Measurements from ENCODE around the gene VPS72. TPM values are rescaled to one million over a fixed set of nuclear protein-coding genes. Genes with fewer than 3 reads are reported as not detected.

VPS72 gene
- total RNA-seq, 1 experiment from 2014 or later = 80.1 TPM

- no peak overlapping the region for H3K4me3 Mint-ChIP-seq (ENCODE audit: unreplicated experiment)
- CTCF ChIA-PET = interaction anchor here (0.6 to 1.1 kb wide), 2 partner anchors 20 to 45 kb away, joined by 3 to 4 read pairs; no protein-coding TSS in a partner anchor
- BruUV-seq (replicated peaks) = no TSS peak
- H3K4me3 ChIP-seq (ENCODE audit: low read depth, low read length) = no peak overlapping the region
- no peaks in the 10 kb centered on the region for H3K36me3 ChIP-seq (ENCODE audit: control insufficient read depth, insufficient read depth, low read length)
- TF ChIP-seq, protein P1, sequence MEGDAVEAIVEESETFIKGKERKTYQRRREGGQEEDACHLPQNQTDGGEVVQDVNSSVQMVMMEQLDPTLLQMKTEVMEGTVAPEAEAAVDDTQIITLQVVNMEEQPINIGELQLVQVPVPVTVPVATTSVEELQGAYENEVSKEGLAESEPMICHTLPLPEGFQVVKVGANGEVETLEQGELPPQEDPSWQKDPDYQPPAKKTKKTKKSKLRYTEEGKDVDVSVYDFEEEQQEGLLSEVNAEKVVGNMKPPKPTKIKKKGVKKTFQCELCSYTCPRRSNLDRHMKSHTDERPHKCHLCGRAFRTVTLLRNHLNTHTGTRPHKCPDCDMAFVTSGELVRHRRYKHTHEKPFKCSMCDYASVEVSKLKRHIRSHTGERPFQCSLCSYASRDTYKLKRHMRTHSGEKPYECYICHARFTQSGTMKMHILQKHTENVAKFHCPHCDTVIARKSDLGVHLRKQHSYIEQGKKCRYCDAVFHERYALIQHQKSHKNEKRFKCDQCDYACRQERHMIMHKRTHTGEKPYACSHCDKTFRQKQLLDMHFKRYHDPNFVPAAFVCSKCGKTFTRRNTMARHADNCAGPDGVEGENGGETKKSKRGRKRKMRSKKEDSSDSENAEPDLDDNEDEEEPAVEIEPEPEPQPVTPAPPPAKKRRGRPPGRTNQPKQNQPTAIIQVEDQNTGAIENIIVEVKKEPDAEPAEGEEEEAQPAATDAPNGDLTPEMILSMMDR (IDR thresholded peaks at IDR 0.05; ENCODE audit: insufficient read depth in 1 of 2, low read depth in 1 of 2, low read length in 1 of 2, severe bottlenecking in 1 of 2, unreplicated experiment in 1 of 2) = no peak
- no peaks in the 10 kb centered on the region for H3K9me3 Mint-ChIP-seq (ENCODE audit: unreplicated experiment)
- H3K36me3 Mint-ChIP-seq (ENCODE audit: insufficient read depth, unreplicated experiment) = peaks cover 4% of the 10 kb centered on the region
- DNase-seq = no peak
- H3K4me1 ChIP-seq = peaks cover 16% of the 10 kb centered on the region
- intact Hi-C loops (cut with micrococcal nuclease; ENCODE audit: unreplicated experiment) = no loop called here
- POLR2A ChIA-PET = interaction anchor here (0.5 kb wide), 1 partner anchor 67 kb away, joined by 4 read pairs; no protein-coding TSS in a partner anchor
- no peaks in the 10 kb centered on the region for H3K27me3 Mint-ChIP-seq (ENCODE audit: insufficient read depth, unreplicated experiment)
- no peak overlapping the region for H3K27ac Mint-ChIP-seq (ENCODE audit: unreplicated experiment)
- no peaks in the 10 kb centered on the region for H3K27me3 ChIP-seq (replicated peaks; ENCODE audit: control insufficient read depth, insufficient read depth, low read length)
- H3K4me1 Mint-ChIP-seq (ENCODE audit: low read depth, unreplicated experiment) = peaks cover 12% of the 10 kb centered on the region
- no peaks in the 10 kb centered on the region for H3K9me3 ChIP-seq
These were observed 45.3 kb downstream of the VPS72 start for GRCh38 chr1:151144474-151145303.

- no peak for DNase-seq
- TF ChIP-seq, protein P1 (IDR thresholded peaks at IDR 0.05; ENCODE audit: insufficient read depth in 1 of 2, low read depth in 1 of 2, low read length in 1 of 2, severe bottlenecking in 1 of 2, unreplicated experiment in 1 of 2) = no peak
- no peaks in the 10 kb centered on the region for H3K9me3 Mint-ChIP-seq (ENCODE audit: unreplicated experiment)
- Histone ChIP-seq H3K36me3 (ENCODE audit: control insufficient read depth, insufficient read depth, low read length) (no peaks in the 10 kb centered on the region), H3K27me3 (replicated peaks; ENCODE audit: control insufficient read depth, insufficient read depth, low read length) (no peaks in the 10 kb centered on the region), H3K4me3 (ENCODE audit: low read depth, low read length) (no peak overlapping the region), H3K9me3 (no peaks in the 10 kb centered on the region), H3K4me1 (peaks cover 16% of the 10 kb centered on the region)
- ChIA-PET CTCF (no interaction called here), POLR2A (no interaction called here)
- no peak overlapping the region for H3K27ac Mint-ChIP-seq (ENCODE audit: unreplicated experiment)
- intact Hi-C loops (cut with micrococcal nuclease; ENCODE audit: unreplicated experiment) = no loop called here
- no peaks in the 10 kb centered on the region for H3K27me3 Mint-ChIP-seq (ENCODE audit: insufficient read depth, unreplicated experiment)
- peaks cover 12% of the 10 kb centered on the region for H3K4me1 Mint-ChIP-seq (ENCODE audit: low read depth, unreplicated experiment)
- peaks cover 4% of the 10 kb centered on the region for H3K36me3 Mint-ChIP-seq (ENCODE audit: insufficient read depth, unreplicated experiment)
- H3K4me3 Mint-ChIP-seq (ENCODE audit: unreplicated experiment) = no peak overlapping the region
- BruUV-seq (replicated peaks) = no TSS peak
These were observed 46.0 kb downstream of the VPS72 start for GRCh38 chr1:151143986-151144385.

GRCh38 chr1:151143057-151143435 lies 47.0 kb downstream of the VPS72 start:
- intact Hi-C loops (cut with micrococcal nuclease; ENCODE audit: unreplicated experiment) = no loop called here
- Mint-ChIP-seq H3K27ac (ENCODE audit: unreplicated experiment) (no peak overlapping the region), H3K4me3 (ENCODE audit: unreplicated experiment) (no peak overlapping the region), H3K4me1 (ENCODE audit: low read depth, unreplicated experiment) (peaks cover 12% of the 10 kb centered on the region), H3K9me3 (ENCODE audit: unreplicated experiment) (no peaks in the 10 kb centered on the region), H3K36me3 (ENCODE audit: insufficient read depth, unreplicated experiment) (peaks cover 4% of the 10 kb centered on the region), H3K27me3 (ENCODE audit: insufficient read depth, unreplicated experiment) (no peaks in the 10 kb centered on the region)
- POLR2A ChIA-PET = interaction anchor here (0.6 kb wide), 1 partner anchor 96 kb away, joined by 3 read pairs; the partner anchor contains the start of gene C1orf56
- Histone ChIP-seq H3K27me3 (replicated peaks; ENCODE audit: control insufficient read depth, insufficient read depth, low read length) (no peaks in the 10 kb centered on the region), H3K36me3 (ENCODE audit: control insufficient read depth, insufficient read depth, low read length) (no peaks in the 10 kb centered on the region), H3K4me1 (peaks cover 11% of the 10 kb centered on the region), H3K4me3 (ENCODE audit: low read depth, low read length) (no peak overlapping the region), H3K9me3 (no peaks in the 10 kb centered on the region)
- TF ChIP-seq, protein P1 (IDR thresholded peaks at IDR 0.05; ENCODE audit: insufficient read depth in 1 of 2, low read depth in 1 of 2, low read length in 1 of 2, severe bottlenecking in 1 of 2, unreplicated experiment in 1 of 2) = no peak
- BruUV-seq (replicated peaks) = no TSS peak
- CTCF ChIA-PET = interaction anchor here (1.1 kb wide), 1 partner anchor 43 kb away, joined by 4 read pairs; no protein-coding TSS in a partner anchor
- no peak for DNase-seq
